Aortic smooth muscle cell (primary cell): ENCODE measurements around the gene ACOT13. TPM values are rescaled to one million over a fixed set of nuclear protein-coding genes. Genes with fewer than 3 reads are reported as not detected.

Experiments
- total RNA-seq: library from RNA; depleted of rRNA; stranded (reverse); fragments of >200 nt; gene quantifications from 2 replicates; pipeline ENCODE4 v1.2.3, GENCODE V29; 2014

The ACOT13 gene
- total RNA-seq = 9.9 and 11.6 TPM in 2 replicates

DNA sequence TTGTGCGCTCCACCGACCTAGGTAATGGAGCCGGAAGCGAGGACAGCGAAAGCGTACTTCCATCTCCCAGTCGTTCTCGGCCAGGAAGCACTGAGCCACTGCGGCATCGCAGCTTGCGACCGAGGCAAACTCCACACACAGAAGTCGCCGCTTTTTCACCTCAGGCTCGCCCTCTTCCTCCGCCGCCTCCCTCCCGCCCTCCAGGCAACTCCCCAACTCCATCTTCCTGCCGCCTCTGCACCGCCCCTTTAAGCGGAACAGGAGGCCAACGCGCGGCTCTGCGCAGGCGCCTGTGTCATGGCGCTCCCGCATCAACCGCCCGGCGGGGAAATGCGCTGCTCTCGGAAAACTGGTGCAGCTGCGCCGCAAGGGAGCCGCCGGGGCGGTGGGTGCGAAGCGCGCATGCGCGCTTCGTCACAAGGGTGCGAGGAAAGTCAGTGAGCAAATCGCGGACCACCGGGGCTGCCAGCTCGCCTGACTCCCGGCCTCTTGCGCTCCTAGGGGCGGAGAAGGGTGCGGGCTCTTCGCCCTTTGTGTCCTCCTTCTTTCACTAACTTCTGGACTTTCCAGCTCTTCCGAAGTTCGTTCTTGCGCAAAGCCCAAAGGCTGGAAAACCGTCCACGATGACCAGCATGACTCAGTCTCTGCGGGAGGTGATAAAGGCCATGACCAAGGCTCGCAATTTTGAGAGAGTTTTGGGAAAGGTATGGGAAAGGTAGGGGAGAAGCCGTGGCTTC, at the start of gene ACOT13, which contains the start of gene TDP2:
Gene ACOT13 (plus strand): TSS at position 437 of the 737 bp plus-strand sequence. CDS start 187 bp downstream, at position 624.
Gene TDP2 (minus strand): TSS at position 259 of the 737 bp plus-strand sequence. CDS start 37 bp downstream, at position 222.

DNA sequence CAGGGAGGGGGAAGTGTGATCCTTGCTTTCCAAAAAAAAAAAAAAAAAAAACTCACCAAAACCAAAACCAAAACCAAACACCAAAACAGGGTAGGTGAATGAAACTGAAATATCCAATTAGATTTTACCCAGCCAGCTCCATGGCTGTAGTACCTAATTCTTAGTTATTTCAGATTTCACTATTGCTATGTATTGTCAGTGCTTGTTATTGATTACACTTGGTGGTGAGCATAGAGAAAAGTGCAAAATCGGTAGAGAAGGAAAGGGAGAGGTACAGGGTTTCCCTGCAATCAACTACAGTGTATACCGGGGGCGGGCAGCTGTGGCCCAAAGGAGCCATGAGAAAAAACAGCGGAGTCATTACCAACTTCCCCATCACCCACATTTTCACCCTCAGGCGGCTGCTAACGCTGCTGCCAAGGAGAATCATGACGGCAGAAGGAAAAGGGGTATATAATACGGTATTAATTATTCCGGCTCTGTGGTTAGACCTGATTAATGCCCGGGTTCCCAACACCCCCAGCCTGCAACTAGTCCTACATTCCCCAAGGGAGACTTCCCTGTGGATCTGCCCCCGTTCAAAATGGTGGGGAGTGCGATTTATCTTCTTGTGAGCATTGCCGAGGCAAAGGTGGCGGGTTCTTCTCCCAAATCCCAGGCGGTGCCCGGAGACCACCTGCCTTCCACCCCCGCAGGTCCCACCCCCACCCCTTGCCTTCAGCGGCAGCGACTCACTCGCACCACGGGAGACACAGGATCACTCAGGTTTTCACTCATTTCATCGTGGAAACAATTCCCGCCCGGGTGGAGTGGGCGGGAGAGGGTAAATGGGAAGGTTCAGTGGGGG, 52.5 kb downstream of the ACOT13 start, which contains the start of gene C6orf62:
Gene C6orf62 (minus strand): TSS at position 30 of the 847 bp plus-strand sequence. CDS start 486 bp downstream, outside the sequence.

Other genes with a start within 250 kb of the ACOT13 start
- gene GPLD1, start 177.5 kb upstream of the ACOT13 start, total RNA-seq = 0.75 and 0.92 TPM in 2 replicates
- 1.8 and 2.9 TPM in 2 replicates for gene ALDH5A1, start 172.1 kb upstream of the ACOT13 start, total RNA-seq
- gene KIAA0319, start 20.9 kb upstream of the ACOT13 start, total RNA-seq = under 0.01 and 0.06 TPM in 2 replicates
- gene TDP2, start 178 bp upstream of the ACOT13 start, total RNA-seq = 21.3 and 25.1 TPM in 2 replicates
- gene C6orf62, start 52.1 kb downstream of the ACOT13 start, total RNA-seq = 83.3 and 83.8 TPM in 2 replicates
- gene GMNN, start 107.9 kb downstream of the ACOT13 start, total RNA-seq = 16.1 and 29.3 TPM in 2 replicates
- not detected in 2 replicates for gene ARMH2, start 131.8 kb downstream of the ACOT13 start, total RNA-seq